ENCODE data around the gene PLA2R1. TPM values are rescaled to one million over a fixed set of nuclear protein-coding genes. Genes with fewer than 3 reads are reported as not detected.

The PLA2R1 gene
- total RNA-seq, 1 experiment from 2014 or later = 3.4 TPM

DNA sequence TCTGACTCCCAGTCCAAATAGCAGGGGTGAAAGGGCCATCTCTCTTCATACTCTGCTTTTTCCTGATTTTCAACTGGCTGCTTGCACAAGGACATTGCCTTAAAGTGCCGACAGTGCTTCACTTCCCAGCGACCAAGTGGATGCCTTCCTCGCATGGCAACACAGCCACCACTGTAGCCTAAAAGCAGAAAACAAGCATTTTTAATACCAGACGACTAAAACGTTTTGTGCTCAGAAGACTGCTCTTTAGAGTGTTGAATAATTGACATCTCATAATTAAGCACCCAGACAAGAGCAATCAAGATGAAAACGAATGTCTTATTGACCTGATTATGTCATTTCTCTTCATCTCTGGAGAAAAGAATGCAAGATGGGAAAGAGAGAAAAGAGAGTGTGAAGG is 75.2 kb downstream of the PLA2R1 start:
- ATAC-seq (no peak), DNase-seq (no peak)
- Histone ChIP-seq H3K4me3 (ENCODE audit: low read length) (no peak overlapping the region), H3K27ac (ENCODE audit: low read length) (no peak overlapping the region), H3K9me2 (replicated peaks; ENCODE audit: low read length) (no peaks in the 10 kb centered on the region), H3K4me2 (ENCODE audit: low read length) (no peak overlapping the region), H3K79me2 (ENCODE audit: low read length) (no peaks in the 10 kb centered on the region), H3F3A (ENCODE audit: low read length, unreplicated experiment) (no peaks in the 10 kb centered on the region), H3K9me3 (ENCODE audit: low read length) (no peaks in the 10 kb centered on the region), H3K9ac (ENCODE audit: low read length) (no peak overlapping the region), H4K20me1 (ENCODE audit: low read length) (no peaks in the 10 kb centered on the region), H3K4me1 (ENCODE audit: insufficient read depth, low read length) (peaks cover 14% of the 10 kb centered on the region), H3K27me3 (ENCODE audit: low read length) (no peaks in the 10 kb centered on the region), H2AFZ (ENCODE audit: low read length) (no peak overlapping the region), H3K36me3 (ENCODE audit: low read depth, low read length) (no peaks in the 10 kb centered on the region)
- ChIA-PET POLR2A (ENCODE audit: unreplicated experiment) (no interaction called here), CTCF (no interaction called here)
- intact Hi-C loops (cut with micrococcal nuclease) = no loop called here
- BruUV-seq (replicated peaks) = no TSS peak
- TF ChIP-seq EZH2phosphoT487 (IDR thresholded peaks at IDR 0.05; ENCODE audit: borderline replicate concordance, low read length) = no peak

DNA sequence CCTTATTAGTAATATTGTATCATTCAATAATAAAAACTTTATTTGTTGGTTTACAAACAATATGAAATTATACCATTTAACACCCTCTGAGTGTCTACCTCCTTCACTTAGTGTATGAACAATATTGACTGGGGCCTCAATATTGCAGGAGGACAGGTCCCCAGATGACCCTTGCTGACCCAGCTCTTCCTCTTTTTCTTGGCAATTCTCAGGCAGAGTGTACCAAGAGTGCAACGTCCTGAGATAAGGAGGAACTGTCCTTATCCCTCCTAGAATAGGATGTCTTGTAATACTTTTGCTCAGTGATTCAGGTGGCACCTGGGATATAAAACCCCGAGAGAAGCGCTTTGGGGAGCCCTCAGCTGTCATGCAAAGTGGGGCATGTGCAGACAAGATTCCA is 76.8 kb downstream of the PLA2R1 start:
- Histone ChIP-seq H3K36me3 (ENCODE audit: low read depth, low read length) (no peaks in the 10 kb centered on the region), H3K27me3 (ENCODE audit: low read length) (no peaks in the 10 kb centered on the region), H3K9me2 (replicated peaks; ENCODE audit: low read length) (no peaks in the 10 kb centered on the region), H3K4me3 (ENCODE audit: low read length) (no peak overlapping the region), H3K79me2 (ENCODE audit: low read length) (no peaks in the 10 kb centered on the region), H3K27ac (ENCODE audit: low read length) (no peak overlapping the region), H3K4me1 (ENCODE audit: insufficient read depth, low read length) (peaks cover 19% of the 10 kb centered on the region), H3K9me3 (ENCODE audit: low read length) (no peaks in the 10 kb centered on the region), H4K20me1 (ENCODE audit: low read length) (no peaks in the 10 kb centered on the region), H3F3A (ENCODE audit: low read length, unreplicated experiment) (no peaks in the 10 kb centered on the region), H3K4me2 (ENCODE audit: low read length) (no peak overlapping the region), H2AFZ (ENCODE audit: low read length) (no peak overlapping the region), H3K9ac (ENCODE audit: low read length) (no peak overlapping the region)
- no peak for ATAC-seq
- CTCF ChIA-PET = no interaction called here
- DNase-seq = no peak
- POLR2A ChIA-PET (ENCODE audit: unreplicated experiment) = no interaction called here
- intact Hi-C loops (cut with micrococcal nuclease) = no loop called here
- TF ChIP-seq EZH2phosphoT487 (IDR thresholded peaks at IDR 0.05; ENCODE audit: borderline replicate concordance, low read length) = no peak
- no peak for TF ChIP-seq EZH2 (IDR thresholded peaks at IDR 0.05; ENCODE audit: low read length, unreplicated experiment)
- TF ChIP-seq, protein P1, sequence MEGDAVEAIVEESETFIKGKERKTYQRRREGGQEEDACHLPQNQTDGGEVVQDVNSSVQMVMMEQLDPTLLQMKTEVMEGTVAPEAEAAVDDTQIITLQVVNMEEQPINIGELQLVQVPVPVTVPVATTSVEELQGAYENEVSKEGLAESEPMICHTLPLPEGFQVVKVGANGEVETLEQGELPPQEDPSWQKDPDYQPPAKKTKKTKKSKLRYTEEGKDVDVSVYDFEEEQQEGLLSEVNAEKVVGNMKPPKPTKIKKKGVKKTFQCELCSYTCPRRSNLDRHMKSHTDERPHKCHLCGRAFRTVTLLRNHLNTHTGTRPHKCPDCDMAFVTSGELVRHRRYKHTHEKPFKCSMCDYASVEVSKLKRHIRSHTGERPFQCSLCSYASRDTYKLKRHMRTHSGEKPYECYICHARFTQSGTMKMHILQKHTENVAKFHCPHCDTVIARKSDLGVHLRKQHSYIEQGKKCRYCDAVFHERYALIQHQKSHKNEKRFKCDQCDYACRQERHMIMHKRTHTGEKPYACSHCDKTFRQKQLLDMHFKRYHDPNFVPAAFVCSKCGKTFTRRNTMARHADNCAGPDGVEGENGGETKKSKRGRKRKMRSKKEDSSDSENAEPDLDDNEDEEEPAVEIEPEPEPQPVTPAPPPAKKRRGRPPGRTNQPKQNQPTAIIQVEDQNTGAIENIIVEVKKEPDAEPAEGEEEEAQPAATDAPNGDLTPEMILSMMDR (conservative IDR thresholded peaks at IDR 0.05; ENCODE audit: low read depth, low read length) = no peak
- no TSS peak for BruUV-seq (replicated peaks)

DNA sequence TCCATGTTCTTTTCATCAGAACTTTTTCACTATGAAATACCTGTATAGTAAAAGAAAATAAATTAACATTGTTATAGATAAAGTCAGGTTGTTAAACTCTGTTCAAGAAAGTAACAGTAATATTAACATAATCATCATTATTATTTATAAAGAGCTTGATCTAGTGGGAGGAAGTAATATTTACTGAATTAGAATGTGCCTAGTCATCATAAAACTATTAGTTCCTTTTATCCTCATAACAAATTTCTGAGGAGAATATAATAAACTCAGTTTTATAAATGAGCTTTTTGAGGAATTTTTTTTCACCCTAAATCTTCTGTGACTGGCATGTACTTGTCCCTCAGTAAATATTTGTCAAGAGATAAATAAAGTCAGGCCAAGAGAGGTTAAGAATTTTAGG is 78.4 kb downstream of the PLA2R1 start:
- POLR2A ChIA-PET (ENCODE audit: unreplicated experiment) = interaction anchor here (1.0 kb wide), 1 partner anchor 136 kb away, joined by 3 read pairs; no protein-coding TSS in a partner anchor
- H4K20me1 ChIP-seq (ENCODE audit: low read length) = no peaks in the 10 kb centered on the region
- no TSS peak for BruUV-seq (replicated peaks)

More for the DNA sequence above, 78.4 kb downstream of the PLA2R1 start:
- H3K27ac ChIP-seq (ENCODE audit: low read length) = no peak overlapping the region
- H3K9me2 ChIP-seq (replicated peaks; ENCODE audit: low read length) = no peaks in the 10 kb centered on the region
- no peaks in the 10 kb centered on the region for H3K79me2 ChIP-seq (ENCODE audit: low read length)
- H3F3A ChIP-seq (ENCODE audit: low read length, unreplicated experiment) = no peaks in the 10 kb centered on the region
- H3K9me3 ChIP-seq (ENCODE audit: low read length) = no peaks in the 10 kb centered on the region
- CTCF ChIA-PET = no interaction called here
- DNase-seq = no peak
- intact Hi-C loops (cut with micrococcal nuclease) = no loop called here
- H3K27me3 ChIP-seq (ENCODE audit: low read length) = no peaks in the 10 kb centered on the region
- H3K4me2 ChIP-seq (ENCODE audit: low read length) = no peak overlapping the region
- no peak overlapping the region for H2AFZ ChIP-seq (ENCODE audit: low read length)
- peaks cover 19% of the 10 kb centered on the region for H3K4me1 ChIP-seq (ENCODE audit: insufficient read depth, low read length)
- TF ChIP-seq, protein P1 (conservative IDR thresholded peaks at IDR 0.05; ENCODE audit: low read depth, low read length) = no peak
- no peak for TF ChIP-seq EZH2 (IDR thresholded peaks at IDR 0.05; ENCODE audit: low read length, unreplicated experiment)
- TF ChIP-seq EZH2phosphoT487 (IDR thresholded peaks at IDR 0.05; ENCODE audit: borderline replicate concordance, low read length) = no peak
- ATAC-seq = no peak
- H3K4me3 ChIP-seq (ENCODE audit: low read length) = no peak overlapping the region
- H3K36me3 ChIP-seq (ENCODE audit: low read depth, low read length) = no peaks in the 10 kb centered on the region
- no peak overlapping the region for H3K9ac ChIP-seq (ENCODE audit: low read length)

Measured in PC-3 (cell line).